Fibroblast of pulmonary artery (primary cell): ENCODE measurements around the gene RTN4IP1.

Experiments used
- DNase-seq: peaks from one replicate; pipeline ENCODE4 v3.0.0-alpha.2; 2010; ENCODE audit warnings: low read depth
- H3K4me3 ChIP-seq: replicated peaks from 2 replicates; pipeline ENCODE4 v1.5.1; 2011; ENCODE audit warnings: low read depth, mild to moderate bottlenecking, control low read depth, low read length, moderate library complexity
- CTCF ChIP-seq: IDR thresholded peaks from 2 replicates; pipeline ENCODE4 v1.5.1; 2011; ENCODE audit warnings: mild to moderate bottlenecking, control low read depth, low read length, inconsistent platforms; ENCODE audit errors: missing control alignments

RTN4IP1 gene

GRCh38 chr6:106525882-106526275 is 103.4 kb downstream of the RTN4IP1 start:
- no peak for TF ChIP-seq CTCF
- no peak for DNase-seq
- H3K4me3 ChIP-seq = no peak overlapping the region

- DNase-seq = no peak
- TF ChIP-seq CTCF = no peak
- H3K4me3 ChIP-seq = no peak overlapping the region
Measured at GRCh38 chr6:106525107-106525881, 104.0 kb downstream of the RTN4IP1 start.

- DNase-seq = no peak
- TF ChIP-seq CTCF = no peak
- H3K4me3 ChIP-seq = no peak overlapping the region
Measured at GRCh38 chr6:106522562-106523250, 106.6 kb downstream of the RTN4IP1 start.
